SK-N-SH (cell line): ENCODE data around the gene TSPAN16. TPM values are rescaled to one million over a fixed set of nuclear protein-coding genes. Genes with fewer than 3 reads are reported as not detected.

Experiments used
- CTCF ChIA-PET: fragments of 300-600, 350-600 bp; formaldehyde crosslinking; extraction: SDS; loops from one replicate; lab custom pipeline; 2021; lab: Yijun Ruan, JAX
- POLR2A ChIA-PET: fragments of 350-600 bp; sonication (Branson Sonifier 250); formaldehyde crosslinking; extraction: SDS; loops from one replicate; lab custom pipeline; 2020; ENCODE audit warnings: antibody characterized with exemption, inconsistent platforms; lab: Yijun Ruan, JAX
- DNase-seq: peaks from one replicate; pipeline ENCODE4 v3.0.0; 2012
- H2AFZ ChIP-seq: fragments of 200-600 bp; sonication (generic); 2 replicates; pipeline ENCODE4 v1.8.1; 2016; ENCODE audit warnings: antibody characterized with exemption, mild to moderate bottlenecking, low read depth
- H3F3A ChIP-seq: fragments of 200-600 bp; sonication (generic); replicated peaks from 2 replicates; pipeline ENCODE3; 2016; ENCODE audit warnings: antibody characterized with exemption, mild to moderate bottlenecking; ENCODE audit not compliant: insufficient read depth
- H3K27ac ChIP-seq, 2 experiments: fragments of 200-500 bp in 1 of 2; fragments of 200-600 bp in 1 of 2; sonication (Bioruptor generic) in 1 of 2; sonication (generic), shearing (Covaris generic) in 1 of 2; 2 replicates each; pipeline versions ENCODE4 v1.5.1 to v1.6.1; 2014 to 2016; ENCODE audit warnings: low read depth in 2 of 2, inconsistent platforms in 1 of 2, low read length in 1 of 2, mild to moderate bottlenecking in 1 of 2, mixed read lengths in 1 of 2
- H3K27me3 ChIP-seq: fragments of 200-600 bp; sonication (generic), shearing (Covaris generic); 2 replicates; pipeline ENCODE4 v1.6.1; 2016; ENCODE audit warnings: mixed run types; ENCODE audit not compliant: insufficient read depth
- H3K36me3 ChIP-seq, 2 experiments: fragments of 200-500 bp in 1 of 2; fragments of 200-600 bp in 1 of 2; sonication (Bioruptor generic) in 1 of 2; sonication (generic) in 1 of 2; replicated peaks in 1 of 2; 2 replicates each; pipeline versions ENCODE3 to v1.5.1; 2014 to 2016; ENCODE audit warnings: low read length in 1 of 2, mild to moderate bottlenecking in 1 of 2; ENCODE audit not compliant: insufficient read depth in 2 of 2, control insufficient read depth in 1 of 2
- H3K4me1 ChIP-seq, 2 experiments: fragments of 200-500 bp in 1 of 2; fragments of 200-600 bp in 1 of 2; sonication (Bioruptor generic) in 1 of 2; sonication (generic), shearing (Covaris generic) in 1 of 2; 2 replicates each; pipeline versions ENCODE4 v1.5.1 to v1.6.1; 2014 to 2016; ENCODE audit warnings: low read depth in 1 of 2, low read length in 1 of 2, mixed run types in 1 of 2; ENCODE audit not compliant: insufficient read depth in 2 of 2, control insufficient read depth in 1 of 2
- H3K4me2 ChIP-seq: fragments of 200-600 bp; sonication (generic), shearing (Covaris generic); 2 replicates; pipeline ENCODE4 v1.6.1; 2017; ENCODE audit warnings: mixed run types
- H3K4me3 ChIP-seq, 2 experiments: fragments of 200-500 bp in 1 of 2; fragments of 200-600 bp in 1 of 2; sonication (Bioruptor generic) in 1 of 2; sonication (generic), shearing (Covaris generic) in 1 of 2; 2 replicates each; pipeline versions ENCODE4 v1.5.1 to v1.8.1; 2014 to 2016; ENCODE audit warnings: low read depth in 2 of 2, inconsistent platforms in 1 of 2, low read length in 1 of 2, mild to moderate bottlenecking in 1 of 2, mixed read lengths in 1 of 2, moderate library complexity in 1 of 2
- H3K79me2 ChIP-seq: fragments of 200-600 bp; sonication (generic); 2 replicates; pipeline ENCODE4 v1.8.1; 2017; ENCODE audit warnings: mild to moderate bottlenecking; ENCODE audit not compliant: insufficient read depth
- H3K9ac ChIP-seq: fragments of 200-600 bp; sonication (generic); 2 replicates; pipeline ENCODE4 v1.6.1; 2017; ENCODE audit warnings: mixed run types
- H3K9me2 ChIP-seq: fragments of 200-600 bp; sonication (generic); 2 replicates; pipeline ENCODE4 v1.6.1; 2017; ENCODE audit warnings: mixed run types
- H3K9me3 ChIP-seq: fragments of 200-600 bp; sonication (generic); 2 replicates; pipeline ENCODE4 v1.6.1; 2017; ENCODE audit warnings: mixed run types, mild to moderate bottlenecking, moderate library complexity
- H4K20me1 ChIP-seq: fragments of 200-600 bp; sonication (generic); 2 replicates; pipeline ENCODE4 v1.6.1; 2017; ENCODE audit warnings: mild to moderate bottlenecking, mixed run types; ENCODE audit not compliant: insufficient read depth
- EP300 ChIP-seq, 2 experiments: IDR thresholded peaks; 2 replicates each; pipeline versions ENCODE4 v1.4.0 to v1.6.1; 2012; ENCODE audit warnings: borderline replicate concordance in 1 of 2, low read depth in 1 of 2, low read length in 1 of 2
- FOXJ3 ChIP-seq: sonication (generic); formaldehyde crosslinking; IDR thresholded peaks from 2 replicates; pipeline ENCODE4 v1.5.1; 2020; ENCODE audit warnings: mild to moderate bottlenecking, missing genetic modification reagents
- FOXM1 ChIP-seq: IDR thresholded peaks from 2 replicates; pipeline ENCODE4 v1.4.0; 2012; ENCODE audit warnings: low read depth, mild to moderate bottlenecking
- GATA2 ChIP-seq: sonication (generic); formaldehyde crosslinking; IDR thresholded peaks from 2 replicates; pipeline ENCODE4 v1.5.0; 2020; ENCODE audit warnings: mild to moderate bottlenecking, missing genetic modification reagents
- MAX ChIP-seq: IDR thresholded peaks from 2 replicates; pipeline ENCODE4 v1.4.0; 2012; ENCODE audit warnings: low read depth
- MEF2A ChIP-seq: IDR thresholded peaks from 2 replicates; pipeline ENCODE4 v1.4.0; 2012; ENCODE audit warnings: low read depth, borderline replicate concordance
- NRF1 ChIP-seq: IDR thresholded peaks from 2 replicates; pipeline ENCODE4 v1.6.1; 2012; ENCODE audit warnings: low read depth, mild to moderate bottlenecking, low read length
- POLR2AphosphoS5 ChIP-seq: IDR thresholded peaks from 2 replicates; pipeline ENCODE4 v1.6.1; 2012; ENCODE audit warnings: low read depth, low read length
- RAD21 ChIP-seq: IDR thresholded peaks from 2 replicates; pipeline ENCODE4 v1.6.1; 2012; ENCODE audit warnings: mild to moderate bottlenecking, low read length
- RFX5 ChIP-seq: IDR thresholded peaks from 2 replicates; pipeline ENCODE4 v1.6.1; 2012; ENCODE audit warnings: mild to moderate bottlenecking, improper control_type of control experiment, low read length
- RXRA ChIP-seq: IDR thresholded peaks from 2 replicates; pipeline ENCODE4 v1.4.0; 2012; ENCODE audit warnings: low read depth, mild to moderate bottlenecking, borderline replicate concordance
- SIN3A ChIP-seq: IDR thresholded peaks from 2 replicates; pipeline ENCODE4 v1.6.1; 2012; ENCODE audit warnings: low read depth, mild to moderate bottlenecking, low read length, moderate library complexity, borderline replicate concordance
- USF1 ChIP-seq: IDR thresholded peaks from 2 replicates; pipeline ENCODE4 v1.4.0; 2012; ENCODE audit warnings: low read depth, borderline replicate concordance
- YY1 ChIP-seq: IDR thresholded peaks from 2 replicates; pipeline ENCODE4 v1.4.0; 2012; ENCODE audit warnings: low read depth, mild to moderate bottlenecking
- WGBS: methylation state at CpG from one replicate; pipeline ENCODE4 v1.1.6; 2017; ENCODE audit warnings: low lambda C conversion rate; 5-methylcytosine and 5-hydroxymethylcytosine counted together
- polyA plus RNA-seq, 3 experiments: library from polyadenylated mRNA; depleted of rRNA; stranded (reverse); fragments of >200 nt; gene quantifications; 2 replicates each; pipeline ENCODE4 v1.2.3, GENCODE V29; 2012
- TF ChIP-seq, protein P1 (sequence below): fragments of 150-350 bp; IDR thresholded peaks from 2 replicates; pipeline ENCODE4 v1.6.1; 2017; ENCODE audit warnings: antibody characterized with exemption, low read length, low read depth, borderline replicate concordance
- TF ChIP-seq, protein P2 (sequence below): fragments of 150-350 bp; IDR thresholded peaks from 2 replicates; pipeline ENCODE4 v1.6.1; 2016; ENCODE audit warnings: mild to moderate bottlenecking, low read depth, low read length
- TF ChIP-seq, protein P3 (sequence below): IDR thresholded peaks from 2 replicates; pipeline ENCODE4 v1.4.0; 2012; ENCODE audit warnings: low read depth, borderline replicate concordance

TSPAN16 gene
- polyA plus RNA-seq, 1 of the 3 experiments (the other 2 are of a cell fraction) = not detected

GRCh38 chr19:11260996-11261395 is 35.0 kb upstream of the TSPAN16 start:
- H3K4me1 ChIP-seq = peaks cover 0 to 4% of the 10 kb centered on the region in 2 experiments; a peak in 1 of 4 replicates
- no peak overlapping the region for H3K27ac ChIP-seq
- H3K27me3 ChIP-seq = no peaks in the 10 kb centered on the region
- H3K79me2 ChIP-seq = no peaks in the 10 kb centered on the region
- no peak overlapping the region for H3K4me3 ChIP-seq
- no peak overlapping the region for H2AFZ ChIP-seq
- H3K4me2 ChIP-seq = peak overlapping the region; percentile 96; the same call in 1 of the 2 replicates
- TF ChIP-seq YY1 (no peak), USF1 (no peak), FOXM1 (no peak), MAX (no peak), RAD21 (no peak), SIN3A (no peak)
- TF ChIP-seq, protein P1, sequence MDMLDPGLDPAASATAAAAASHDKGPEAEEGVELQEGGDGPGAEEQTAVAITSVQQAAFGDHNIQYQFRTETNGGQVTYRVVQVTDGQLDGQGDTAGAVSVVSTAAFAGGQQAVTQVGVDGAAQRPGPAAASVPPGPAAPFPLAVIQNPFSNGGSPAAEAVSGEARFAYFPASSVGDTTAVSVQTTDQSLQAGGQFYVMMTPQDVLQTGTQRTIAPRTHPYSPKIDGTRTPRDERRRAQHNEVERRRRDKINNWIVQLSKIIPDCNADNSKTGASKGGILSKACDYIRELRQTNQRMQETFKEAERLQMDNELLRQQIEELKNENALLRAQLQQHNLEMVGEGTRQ = no peak
- TF ChIP-seq, protein P2, sequence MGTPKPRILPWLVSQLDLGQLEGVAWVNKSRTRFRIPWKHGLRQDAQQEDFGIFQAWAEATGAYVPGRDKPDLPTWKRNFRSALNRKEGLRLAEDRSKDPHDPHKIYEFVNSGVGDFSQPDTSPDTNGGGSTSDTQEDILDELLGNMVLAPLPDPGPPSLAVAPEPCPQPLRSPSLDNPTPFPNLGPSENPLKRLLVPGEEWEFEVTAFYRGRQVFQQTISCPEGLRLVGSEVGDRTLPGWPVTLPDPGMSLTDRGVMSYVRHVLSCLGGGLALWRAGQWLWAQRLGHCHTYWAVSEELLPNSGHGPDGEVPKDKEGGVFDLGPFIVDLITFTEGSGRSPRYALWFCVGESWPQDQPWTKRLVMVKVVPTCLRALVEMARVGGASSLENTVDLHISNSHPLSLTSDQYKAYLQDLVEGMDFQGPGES = no peak
- no peaks in the 10 kb centered on the region for H3K9me2 ChIP-seq
- no peak for DNase-seq
- no peak overlapping the region for H3K9ac ChIP-seq
- H4K20me1 ChIP-seq = no peaks in the 10 kb centered on the region
- no peaks in the 10 kb centered on the region for H3K36me3 ChIP-seq
- CTCF ChIA-PET = interaction anchor here (0.8 to 9.6 kb wide), 9 partner anchors 13 to 222 kb away, joined by 3 to 57 read pairs (median 4); no protein-coding TSS in a partner anchor
- no peaks in the 10 kb centered on the region for H3F3A ChIP-seq
- no peaks in the 10 kb centered on the region for H3K9me3 ChIP-seq
- 79% methylated on average over 5 of the region's 5 CpGs for WGBS
- POLR2A ChIA-PET = no interaction called here

DNA sequence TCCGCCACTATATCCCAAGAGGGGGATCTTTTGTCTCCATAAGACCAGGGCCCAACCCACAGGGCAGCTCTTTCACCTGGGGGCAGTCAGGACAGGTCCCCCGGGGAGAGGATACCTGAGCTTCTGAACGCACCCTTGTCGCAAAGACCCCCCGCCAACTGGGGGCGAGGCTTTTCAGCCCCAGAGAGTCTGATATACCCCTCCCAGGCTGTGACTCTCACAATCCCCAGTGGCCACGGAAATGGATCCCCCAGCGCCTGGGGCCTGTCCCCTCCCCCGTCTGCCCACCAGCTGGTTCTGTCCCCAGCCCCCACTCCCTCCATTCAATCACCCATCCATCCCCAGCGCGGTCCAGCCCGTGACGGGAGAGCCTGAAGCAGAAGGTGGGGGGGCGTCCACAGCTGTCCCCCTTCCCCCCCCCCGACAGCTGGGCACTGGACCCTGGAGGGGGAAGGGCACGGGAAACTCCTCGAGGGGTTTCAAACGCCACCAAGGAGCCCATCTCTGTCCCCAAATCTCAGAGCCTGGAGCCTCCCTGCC is 34.5 kb upstream of the TSPAN16 start:
- peak; percentile 69 for DNase-seq
- Histone ChIP-seq H3F3A (no peaks in the 10 kb centered on the region), H3K4me3 (peak overlapping the region; percentile 62 to 72), H3K36me3 (no peaks in the 10 kb centered on the region), H3K27ac (no peak overlapping the region; a peak in 1 of 4 replicates), H3K27me3 (no peaks in the 10 kb centered on the region), H2AFZ (peak overlapping the region; percentile 91; the same call in 1 of the 2 replicates), H3K9me2 (no peaks in the 10 kb centered on the region), H3K9me3 (no peaks in the 10 kb centered on the region), H3K4me2 (peak overlapping the region; percentile 96), H3K9ac (peak overlapping the region; percentile 88), H4K20me1 (no peaks in the 10 kb centered on the region), H3K4me1 (peaks cover 0 to 4% of the 10 kb centered on the region in 2 experiments; a peak in 1 of 4 replicates), H3K79me2 (no peaks in the 10 kb centered on the region)
- ChIA-PET POLR2A (no interaction called here), CTCF (interaction anchor here (0.8 to 9.6 kb wide), 9 partner anchors 13 to 221 kb away, joined by 3 to 57 read pairs (median 4); no protein-coding TSS in a partner anchor)
- TF ChIP-seq MAX = no peak; the same call in 1 of the 2 replicates
- no peak for TF ChIP-seq POLR2AphosphoS5
- TF ChIP-seq EP300 (IDR thresholded peaks at IDR 0.05; ENCODE audit: borderline replicate concordance in 1 of 2, low read depth in 1 of 2, low read length in 1 of 2) = no peak
- no peak for TF ChIP-seq RFX5
- TF ChIP-seq FOXJ3 (CRISPR knock-in tag) = no peak
- TF ChIP-seq GATA2 (CRISPR knock-in tag) = no peak
- TF ChIP-seq MEF2A = no peak
- TF ChIP-seq NRF1 = no peak
- TF ChIP-seq, protein P2 = no peak
- TF ChIP-seq, protein P3, sequence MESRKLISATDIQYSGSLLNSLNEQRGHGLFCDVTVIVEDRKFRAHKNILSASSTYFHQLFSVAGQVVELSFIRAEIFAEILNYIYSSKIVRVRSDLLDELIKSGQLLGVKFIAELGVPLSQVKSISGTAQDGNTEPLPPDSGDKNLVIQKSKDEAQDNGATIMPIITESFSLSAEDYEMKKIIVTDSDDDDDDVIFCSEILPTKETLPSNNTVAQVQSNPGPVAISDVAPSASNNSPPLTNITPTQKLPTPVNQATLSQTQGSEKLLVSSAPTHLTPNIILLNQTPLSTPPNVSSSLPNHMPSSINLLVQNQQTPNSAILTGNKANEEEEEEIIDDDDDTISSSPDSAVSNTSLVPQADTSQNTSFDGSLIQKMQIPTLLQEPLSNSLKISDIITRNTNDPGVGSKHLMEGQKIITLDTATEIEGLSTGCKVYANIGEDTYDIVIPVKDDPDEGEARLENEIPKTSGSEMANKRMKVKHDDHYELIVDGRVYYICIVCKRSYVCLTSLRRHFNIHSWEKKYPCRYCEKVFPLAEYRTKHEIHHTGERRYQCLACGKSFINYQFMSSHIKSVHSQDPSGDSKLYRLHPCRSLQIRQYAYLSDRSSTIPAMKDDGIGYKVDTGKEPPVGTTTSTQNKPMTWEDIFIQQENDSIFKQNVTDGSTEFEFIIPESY = no peak
- TF ChIP-seq RXRA = no peak
- 30% methylated on average over 16 of the region's 18 CpGs for WGBS
